MM.1S (cell line): ENCODE measurements around the gene ANHX.
"Not testable (repeated sequence)": the region's sequence is repeated elsewhere in the genome, so short reads cannot be mapped to it uniquely, and the experiment has no call there.

Experiments
- DNase-seq: peaks from one replicate; pipeline ENCODE4 v3.0.0-alpha.2; 2015
- H2AFZ ChIP-seq: fragments of 300-600 bp; sonication (generic); 2 replicates; pipeline ENCODE4 v1.6.0; 2016; ENCODE audit warnings: antibody characterized with exemption, low read length
- H3F3A ChIP-seq: fragments of 300-600 bp; sonication (generic); 2 replicates; pipeline ENCODE4 v1.6.1; 2016; ENCODE audit warnings: mild to moderate bottlenecking, antibody characterized with exemption, low read length, moderate library complexity, mixed read lengths; ENCODE audit not compliant: insufficient read depth
- H3K27ac ChIP-seq: fragments of 300-600 bp; sonication (generic); 2 replicates; pipeline ENCODE4 v1.5.1; 2016; ENCODE audit warnings: mild to moderate bottlenecking, low read length
- H3K27me3 ChIP-seq: fragments of 300-600 bp; sonication (generic); replicated peaks from 2 replicates; pipeline ENCODE4 v1.6.0; 2016; ENCODE audit warnings: low read length; ENCODE audit not compliant: insufficient read depth
- H3K36me3 ChIP-seq: fragments of 300-600 bp; sonication (generic); replicated peaks from 2 replicates; pipeline ENCODE4 v1.6.1; 2016; ENCODE audit warnings: mild to moderate bottlenecking, low read length, mixed read lengths; ENCODE audit not compliant: insufficient read depth
- H3K4me1 ChIP-seq: fragments of 300-600 bp; sonication (generic); 2 replicates; pipeline ENCODE4 v1.6.1; 2016; ENCODE audit warnings: low read length, mixed read lengths
- H3K4me2 ChIP-seq: fragments of 300-600 bp; sonication (generic); 2 replicates; pipeline ENCODE4 v1.6.0; 2016; ENCODE audit warnings: low read depth, low read length
- H3K4me3 ChIP-seq: fragments of 300-600 bp; sonication (generic); 2 replicates; pipeline ENCODE4 v1.5.1; 2016; ENCODE audit warnings: low read length, mixed read lengths
- H3K79me2 ChIP-seq: fragments of 300-600 bp; sonication (generic); 2 replicates; pipeline ENCODE4 v1.6.1; 2016; ENCODE audit warnings: mixed run types, low read length, mixed read lengths
- H3K9ac ChIP-seq: fragments of 300-600 bp; sonication (generic); 2 replicates; pipeline ENCODE4 v1.6.1; 2016; ENCODE audit warnings: low read length, mixed read lengths
- H3K9me2 ChIP-seq: fragments of 300-600 bp; sonication (generic); replicated peaks from 2 replicates; pipeline ENCODE4 v1.6.1; 2016; ENCODE audit warnings: mild to moderate bottlenecking, low read length, mixed read lengths; ENCODE audit not compliant: insufficient read depth
- H3K9me3 ChIP-seq: fragments of 300-600 bp; sonication (generic); replicated peaks from 2 replicates; pipeline ENCODE4 v1.6.1; 2016; ENCODE audit warnings: mild to moderate bottlenecking, low read length, mixed read lengths; ENCODE audit not compliant: insufficient read depth
- H4K20me1 ChIP-seq: fragments of 300-600 bp; sonication (generic); 2 replicates; pipeline ENCODE4 v1.6.1; 2016; ENCODE audit warnings: mild to moderate bottlenecking, low read length, moderate library complexity, mixed read lengths; ENCODE audit not compliant: insufficient read depth
- EZH2 ChIP-seq: fragments of 300-600 bp; sonication (generic); optimal IDR thresholded peaks from 2 replicates; pipeline ENCODE3; 2017; ENCODE audit warnings: low read depth, mild to moderate bottlenecking, antibody characterized with exemption, low read length, mixed read lengths
- EZH2phosphoT487 ChIP-seq: fragments of 300-600 bp; sonication (generic); IDR thresholded peaks from 2 replicates; pipeline ENCODE4 v1.6.1; 2018; ENCODE audit warnings: antibody characterized with exemption, low read length
- TF ChIP-seq, protein P1 (sequence below): fragments of 300-600 bp; sonication (generic); IDR thresholded peaks from 2 replicates; pipeline ENCODE4 v1.5.1; 2016; ENCODE audit warnings: antibody characterized with exemption, low read length, mixed read lengths

The ANHX gene

GRCh38 chr12:133235401-133236112 lies at the start of gene ANHX:
Gene ANHX (minus strand): TSS chr12:133235877. CDS start chr12:133234356, 1,521 bp downstream.
- Histone ChIP-seq H3K36me3 (no peaks in the 10 kb centered on the region), H3K79me2 (no peaks in the 10 kb centered on the region), H3K4me1 (no peaks in the 10 kb centered on the region), H3K27ac (no peak within 1 kb of the TSS), H2AFZ (no peak within 1 kb of the TSS), H3K4me3 (no peak within 1 kb of the TSS), H3K9me3 (no peaks in the 10 kb centered on the region), H4K20me1 (no peaks in the 10 kb centered on the region), H3F3A (no peaks in the 10 kb centered on the region), H3K4me2 (no peak within 1 kb of the TSS), H3K9me2 (no peaks in the 10 kb centered on the region), H3K9ac (no peak within 1 kb of the TSS), H3K27me3 (no peaks in the 10 kb centered on the region)
- TF ChIP-seq, protein P1, sequence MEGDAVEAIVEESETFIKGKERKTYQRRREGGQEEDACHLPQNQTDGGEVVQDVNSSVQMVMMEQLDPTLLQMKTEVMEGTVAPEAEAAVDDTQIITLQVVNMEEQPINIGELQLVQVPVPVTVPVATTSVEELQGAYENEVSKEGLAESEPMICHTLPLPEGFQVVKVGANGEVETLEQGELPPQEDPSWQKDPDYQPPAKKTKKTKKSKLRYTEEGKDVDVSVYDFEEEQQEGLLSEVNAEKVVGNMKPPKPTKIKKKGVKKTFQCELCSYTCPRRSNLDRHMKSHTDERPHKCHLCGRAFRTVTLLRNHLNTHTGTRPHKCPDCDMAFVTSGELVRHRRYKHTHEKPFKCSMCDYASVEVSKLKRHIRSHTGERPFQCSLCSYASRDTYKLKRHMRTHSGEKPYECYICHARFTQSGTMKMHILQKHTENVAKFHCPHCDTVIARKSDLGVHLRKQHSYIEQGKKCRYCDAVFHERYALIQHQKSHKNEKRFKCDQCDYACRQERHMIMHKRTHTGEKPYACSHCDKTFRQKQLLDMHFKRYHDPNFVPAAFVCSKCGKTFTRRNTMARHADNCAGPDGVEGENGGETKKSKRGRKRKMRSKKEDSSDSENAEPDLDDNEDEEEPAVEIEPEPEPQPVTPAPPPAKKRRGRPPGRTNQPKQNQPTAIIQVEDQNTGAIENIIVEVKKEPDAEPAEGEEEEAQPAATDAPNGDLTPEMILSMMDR = no peak
- no peak for TF ChIP-seq EZH2
- no peak for TF ChIP-seq EZH2phosphoT487
- no peak for DNase-seq

DNA sequence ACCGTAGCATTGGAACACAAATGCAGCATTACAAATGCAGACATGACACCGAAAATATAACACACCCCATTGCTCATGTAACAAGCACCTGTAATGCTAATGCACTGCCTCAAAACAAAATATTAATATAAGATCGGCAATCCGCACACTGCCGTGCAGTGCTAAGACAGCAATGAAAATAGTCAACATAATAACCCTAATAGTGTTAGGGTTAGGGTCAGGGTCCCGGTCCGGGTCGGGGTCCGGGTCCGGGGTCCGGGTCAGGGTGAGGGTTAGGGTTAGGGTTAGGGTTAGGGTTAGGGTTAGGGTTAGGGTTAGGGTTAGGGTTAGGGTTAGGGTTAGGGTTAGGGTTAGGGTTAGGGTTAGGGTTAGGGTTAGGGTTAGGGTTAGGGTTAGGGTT lies 29.0 kb upstream of the ANHX start:
- H3K4me3 ChIP-seq, DNase-seq, H3K27me3 ChIP-seq, H3K4me1 ChIP-seq, H2AFZ ChIP-seq, H3F3A ChIP-seq, H3K27ac ChIP-seq, H3K9ac ChIP-seq, H3K79me2 ChIP-seq, H4K20me1 ChIP-seq, H3K36me3 ChIP-seq, H3K9me2 ChIP-seq, H3K9me3 ChIP-seq, H3K4me2 ChIP-seq: not testable (repeated sequence)

DNA sequence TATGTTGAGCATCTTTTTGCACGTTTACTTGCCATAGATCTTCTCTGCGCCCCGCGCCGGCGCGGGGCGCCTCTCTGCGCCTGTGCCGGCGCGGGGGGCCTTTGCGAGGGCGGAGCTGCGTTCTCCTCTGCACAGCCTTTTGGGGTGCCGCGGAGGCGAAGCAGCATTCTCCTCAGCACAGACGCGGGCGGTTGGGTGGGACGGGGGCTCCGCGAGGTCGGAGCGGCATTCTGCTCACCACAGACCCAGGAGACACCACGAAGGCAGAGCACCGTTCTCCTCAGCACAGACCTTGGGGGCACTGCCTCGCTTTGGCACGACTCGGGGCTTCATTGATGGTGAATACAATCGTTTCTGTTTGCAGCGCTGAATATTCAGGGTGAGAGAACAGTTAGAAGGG lies 28.5 kb upstream of the ANHX start:
- H3K9me3 ChIP-seq = no peaks in the 10 kb centered on the region
- no peak overlapping the region for H2AFZ ChIP-seq
- H3K4me3 ChIP-seq = no peak overlapping the region
- TF ChIP-seq, protein P1 = no peak
- TF ChIP-seq EZH2phosphoT487 (no peak), EZH2 (no peak)
- DNase-seq = no peak
- no peaks in the 10 kb centered on the region for H3K36me3 ChIP-seq
- no peaks in the 10 kb centered on the region for H4K20me1 ChIP-seq
- H3F3A ChIP-seq = no peaks in the 10 kb centered on the region
- H3K79me2 ChIP-seq = no peaks in the 10 kb centered on the region
- H3K27ac ChIP-seq = no peak overlapping the region
- no peaks in the 10 kb centered on the region for H3K9me2 ChIP-seq
- no peaks in the 10 kb centered on the region for H3K4me1 ChIP-seq
- no peak overlapping the region for H3K9ac ChIP-seq
- H3K4me2 ChIP-seq = no peak overlapping the region
- no peaks in the 10 kb centered on the region for H3K27me3 ChIP-seq

DNA sequence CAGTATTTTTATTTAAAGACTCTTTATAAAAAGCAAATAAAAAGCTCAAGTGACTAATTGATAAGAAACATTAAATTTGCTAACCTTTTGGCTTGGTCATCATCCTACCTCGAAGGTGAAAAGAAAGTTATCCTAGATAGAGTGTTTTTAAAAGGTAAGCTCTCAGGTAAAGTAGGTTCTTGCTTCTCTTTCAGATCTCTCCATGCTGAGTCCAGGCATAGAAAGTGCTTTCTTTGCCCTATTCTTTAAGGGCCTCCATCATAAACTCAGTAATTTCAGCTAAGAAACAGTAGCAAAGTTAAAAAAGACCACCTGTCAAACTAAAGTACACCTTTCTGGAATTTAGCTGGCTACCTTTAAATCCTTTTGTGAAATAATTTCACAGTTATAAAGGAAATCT lies 20.6 kb upstream of the ANHX start:
- H3K27ac ChIP-seq = no peak overlapping the region
- no peak overlapping the region for H3K4me2 ChIP-seq

GRCh38 chr12:133255833-133256232 lies 20.2 kb upstream of the ANHX start:
- H3K27ac ChIP-seq, H3K9me2 ChIP-seq, H3K4me2 ChIP-seq, H3K4me1 ChIP-seq, H2AFZ ChIP-seq, H3K9me3 ChIP-seq, H3K4me3 ChIP-seq, H3K27me3 ChIP-seq, H3K36me3 ChIP-seq, DNase-seq, H4K20me1 ChIP-seq, H3K9ac ChIP-seq, H3K79me2 ChIP-seq, H3F3A ChIP-seq: not testable (repeated sequence)

More for the DNA sequence above, 20.6 kb upstream of the ANHX start:
- no peaks in the 10 kb centered on the region for H3K9me2 ChIP-seq
- H3K79me2 ChIP-seq = no peaks in the 10 kb centered on the region
- no peaks in the 10 kb centered on the region for H4K20me1 ChIP-seq
- H3K4me1 ChIP-seq = no peaks in the 10 kb centered on the region
- H2AFZ ChIP-seq = no peak overlapping the region
- DNase-seq = no peak
- H3K4me3 ChIP-seq = no peak overlapping the region
- H3F3A ChIP-seq = no peaks in the 10 kb centered on the region
- TF ChIP-seq EZH2 (no peak), EZH2phosphoT487 (no peak)
- TF ChIP-seq, protein P1 = no peak
- no peaks in the 10 kb centered on the region for H3K36me3 ChIP-seq
- no peak overlapping the region for H3K9ac ChIP-seq
- H3K9me3 ChIP-seq = no peaks in the 10 kb centered on the region
- no peaks in the 10 kb centered on the region for H3K27me3 ChIP-seq
